NCI-H1105 (cell line): Measurements from ENCODE around the gene ZNF213.

Experiments used
- DNase-seq: peaks from one replicate; lab custom pipeline; 2025; lab: John Stamatoyannopoulos, UW

Gene ZNF213

GRCh38 chr16:3134338-3135125, at the start of gene ZNF213:
ZNF213 (plus strand) TSS chr16:3135029; CDS start chr16:3137281, 2,252 bp downstream.
- peak; percentile 87 for DNase-seq

- no peak for DNase-seq
These were observed 48.8 kb upstream of the ZNF213 start for GRCh38 chr16:3085868-3086595.

DNA sequence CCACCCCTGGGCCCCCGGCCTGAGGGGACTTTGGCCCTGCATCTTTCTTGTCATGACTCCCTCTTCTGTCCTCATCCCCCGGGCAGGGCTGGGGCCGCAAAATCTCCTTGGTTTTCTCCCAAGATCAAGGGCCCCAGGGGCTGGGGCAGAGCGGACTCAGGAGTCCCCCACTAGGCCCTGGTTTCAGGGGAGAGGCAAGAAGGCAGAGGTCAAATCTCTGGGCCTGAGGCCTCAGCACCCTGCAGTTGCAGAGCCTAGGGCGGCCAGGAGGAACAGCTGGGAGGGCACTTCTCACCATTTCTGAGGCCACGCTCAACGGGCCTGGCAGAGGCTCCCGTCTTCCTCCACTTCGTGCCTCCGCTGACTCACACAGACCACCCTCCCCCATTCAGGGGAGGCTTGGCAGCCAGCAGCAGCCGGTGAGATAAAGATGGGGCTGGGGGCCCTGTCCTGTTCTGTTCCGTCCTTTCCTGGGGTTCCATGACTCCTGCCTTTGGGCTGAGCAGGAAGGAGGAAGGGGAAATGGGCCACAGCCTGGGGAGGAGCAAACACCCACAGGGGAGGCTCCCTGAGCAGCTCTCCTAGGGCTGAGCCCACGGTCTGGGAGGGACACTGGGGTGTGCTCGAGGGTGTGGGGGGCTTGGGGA, 48.1 kb upstream of the ZNF213 start:
- DNase-seq = no peak

- DNase-seq = no peak
These were observed 47.3 kb upstream of the ZNF213 start for GRCh38 chr16:3087243-3088235.

DNA sequence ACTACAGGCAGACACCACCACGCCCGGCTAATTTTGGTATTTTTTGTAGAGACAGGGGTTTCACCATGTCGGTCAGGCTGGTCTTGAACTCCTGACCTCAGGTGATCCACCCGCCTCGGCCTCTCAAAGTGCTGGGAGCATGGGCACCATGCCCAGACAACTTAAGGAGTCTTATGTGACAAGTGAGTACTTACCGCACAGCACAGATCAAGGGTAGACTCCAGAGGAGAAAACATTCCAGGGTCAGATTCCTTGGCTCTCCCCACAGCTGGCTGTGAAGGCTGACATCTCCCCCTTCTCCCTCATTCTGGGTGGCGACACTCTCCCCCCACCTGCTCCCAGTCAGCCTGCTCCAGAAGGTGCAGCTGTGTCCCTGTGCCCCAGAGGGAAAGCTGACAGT, 46.4 kb upstream of the ZNF213 start:
- DNase-seq = no peak

DNA sequence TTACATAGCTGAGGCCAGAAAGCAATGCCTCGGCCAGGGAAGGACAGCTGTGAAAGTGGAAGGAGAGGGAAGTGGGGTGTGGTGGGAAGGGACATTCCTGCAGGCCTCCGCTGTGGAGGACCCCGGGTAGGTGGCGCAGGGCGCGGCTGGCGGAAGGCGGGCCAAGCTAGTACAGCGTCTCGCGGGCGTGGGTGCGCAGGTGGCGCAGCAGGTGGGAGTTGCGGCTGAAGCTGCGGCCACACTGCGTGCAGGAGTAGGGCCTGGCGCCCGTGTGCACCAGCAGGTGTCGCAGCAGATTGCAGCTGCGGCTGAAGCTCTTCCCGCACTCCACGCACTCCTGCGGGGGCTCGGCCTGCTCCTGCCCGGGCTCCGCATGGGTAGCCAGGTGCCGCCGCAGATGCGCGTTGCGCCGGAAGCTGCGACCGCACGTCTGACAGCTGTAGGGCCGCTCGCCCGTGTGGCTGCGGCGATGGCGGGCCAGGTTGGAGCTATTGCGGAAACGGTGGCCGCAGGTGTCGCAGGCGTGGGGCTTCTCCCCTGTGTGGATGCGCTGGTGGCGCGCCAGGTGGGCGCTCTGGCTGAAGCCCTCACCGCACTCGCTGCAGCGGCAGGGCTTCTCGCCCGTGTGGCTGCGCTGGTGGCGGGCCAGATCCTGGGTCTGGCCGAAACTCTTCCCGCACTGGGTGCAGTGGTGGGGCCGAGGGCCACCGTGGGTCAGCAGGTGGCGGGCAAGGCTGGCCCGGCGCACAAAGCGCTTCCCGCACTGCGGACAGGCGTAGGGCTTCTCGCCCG, 45.7 kb upstream of the ZNF213 start:
- no peak for DNase-seq

DNA sequence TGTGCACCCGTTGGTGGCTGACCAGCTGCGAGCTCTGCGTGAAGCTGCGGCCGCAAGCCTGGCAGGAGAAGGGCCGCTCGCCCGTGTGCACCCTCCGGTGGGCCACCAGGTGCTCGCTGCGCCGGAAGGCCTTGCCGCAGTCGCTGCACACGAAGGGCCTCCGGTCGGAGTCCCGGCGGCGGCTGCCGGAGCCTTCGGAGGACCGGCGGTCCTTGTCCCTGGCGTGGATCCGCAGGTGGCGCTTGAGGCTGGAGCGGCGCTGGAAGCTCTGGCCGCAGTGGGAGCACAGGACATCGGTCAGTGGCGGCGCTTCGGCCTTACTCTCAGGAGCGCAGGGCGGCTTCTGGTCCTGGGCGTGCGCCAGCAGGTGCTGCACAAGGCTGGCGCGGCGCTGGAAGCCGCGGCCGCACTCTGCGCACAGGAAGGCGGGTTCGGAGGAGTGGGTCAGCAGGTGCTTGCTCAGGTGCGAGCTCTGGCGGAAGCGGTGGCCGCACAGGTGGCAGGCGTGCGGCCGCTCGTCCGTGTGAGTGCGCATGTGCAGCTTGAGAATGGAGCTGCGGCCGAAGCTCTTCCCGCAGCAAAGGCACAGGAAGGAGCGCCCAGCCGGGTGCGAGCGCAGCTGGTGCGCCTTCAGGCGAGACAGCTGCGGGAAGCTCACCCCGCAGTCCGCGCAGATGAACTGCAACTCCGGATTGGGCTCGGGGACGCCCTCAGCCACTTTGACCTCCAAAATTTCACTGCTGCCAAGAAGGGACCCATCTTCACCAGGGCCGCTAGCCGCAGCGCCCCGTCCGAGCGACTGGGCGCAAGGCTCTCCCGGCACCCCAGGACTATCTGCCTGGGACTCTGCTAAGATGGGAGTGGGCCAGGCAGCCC, 44.9 kb upstream of the ZNF213 start:
- DNase-seq = no peak

- no peak for DNase-seq
These were observed 43.3 kb upstream of the ZNF213 start for GRCh38 chr16:3091551-3091950.

DNA sequence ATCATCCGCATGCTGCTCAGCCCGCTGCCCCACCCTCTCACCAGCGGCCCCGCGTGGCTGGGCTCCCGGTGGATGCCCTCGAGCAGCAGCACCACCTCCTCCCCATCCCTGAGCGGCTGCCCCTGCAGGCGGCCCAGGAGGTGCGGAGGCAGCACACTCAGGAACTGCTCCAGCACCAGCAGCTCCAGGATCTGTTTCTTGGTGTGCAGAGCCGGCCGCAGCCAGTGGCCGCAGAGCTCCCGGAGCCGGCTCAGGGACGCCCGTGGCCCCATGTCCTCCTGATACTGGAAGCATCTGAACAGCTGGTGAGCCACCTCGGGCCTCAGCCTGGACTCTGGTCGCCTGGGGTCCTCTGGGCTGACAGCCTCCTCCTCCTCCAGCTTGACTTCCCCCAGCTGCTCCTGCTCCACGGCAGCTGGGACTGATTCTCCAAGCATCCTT, 42.3 kb upstream of the ZNF213 start:
- no peak for DNase-seq

- DNase-seq = no peak
These were observed 40.4 kb upstream of the ZNF213 start for GRCh38 chr16:3094289-3095027.

GRCh38 chr16:3095869-3096268, 39.0 kb upstream of the ZNF213 start:
- no peak for DNase-seq

- no peak for DNase-seq
These were observed 38.5 kb upstream of the ZNF213 start for GRCh38 chr16:3096362-3096761.

DNA sequence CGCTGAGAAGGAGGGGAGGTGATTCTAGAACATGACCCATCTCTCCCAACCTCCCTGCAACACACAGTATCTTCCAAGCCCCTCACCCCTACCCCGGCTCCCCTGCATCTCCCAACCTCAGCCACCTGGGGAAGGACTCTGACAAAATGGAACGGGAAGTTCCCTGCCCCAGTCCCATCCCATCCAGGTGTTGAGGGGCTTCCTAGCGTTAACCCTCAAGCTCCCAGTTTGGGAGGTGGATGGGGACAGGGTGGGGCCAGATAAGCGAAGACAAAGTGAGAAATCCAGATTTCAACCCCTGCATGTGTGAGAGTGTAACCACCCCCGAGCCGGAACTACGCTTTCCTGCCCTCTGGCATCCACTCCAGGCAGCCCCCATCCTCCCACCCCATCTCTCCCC, 37.6 kb upstream of the ZNF213 start:
- DNase-seq = no peak

GRCh38 chr16:3098459-3099394, 36.1 kb upstream of the ZNF213 start, which contains the start of gene ZSCAN10:
ZSCAN10 (minus strand) TSS chr16:3099294; CDS start chr16:3092937, 6,357 bp downstream.
- DNase-seq = no peak

DNA sequence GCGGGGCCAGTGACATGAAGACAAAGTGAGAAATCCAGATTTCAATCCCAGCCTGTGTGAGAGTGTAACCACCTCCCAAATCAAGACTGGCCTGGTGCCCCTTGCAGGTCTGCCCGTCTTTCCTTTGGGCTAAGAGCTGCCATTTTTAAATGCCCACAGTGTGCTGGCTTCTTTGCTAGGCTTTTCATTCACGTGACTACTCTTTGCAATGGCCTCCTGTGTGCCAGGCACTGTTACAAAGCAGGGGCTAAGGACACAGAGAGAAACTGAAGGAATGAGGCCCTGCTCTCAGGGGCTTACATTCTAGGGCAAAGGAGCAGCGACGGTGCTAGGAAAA, 35.5 kb upstream of the ZNF213 start:
- no peak for DNase-seq

GRCh38 chr16:3099732-3100499, 34.9 kb upstream of the ZNF213 start:
- peak; percentile 64 for DNase-seq
